Endothelial cell of umbilical vein (primary cell): ENCODE data around the gene NCS1. TPM values are rescaled to one million over a fixed set of nuclear protein-coding genes. Genes with fewer than 3 reads are reported as not detected.

Experiments
- BruUV-seq: library from RNA; stranded (reverse); fragments of 400-500 nt; replicated peaks from 2 replicates; lab custom pipeline; 2021; lab: Mats Ljungman, UMichigan
- CTCF ChIA-PET: fragments of 300-600, 350-600 bp; sonication (Branson Sonifier 250); formaldehyde crosslinking; loops from one replicate; lab custom pipeline; 2021; ENCODE audit warnings: antibody characterized with exemption, inconsistent platforms; lab: Charles Lee
- POLR2A ChIA-PET: fragments of 300-600, 350-600 bp; sonication (Branson Sonifier 250); formaldehyde crosslinking; loops from one replicate; lab custom pipeline; 2021; ENCODE audit warnings: antibody characterized with exemption, inconsistent platforms; lab: Charles Lee
- DNase-seq: peaks from one replicate; pipeline ENCODE4 v3.0.0-alpha.2; 2011; ENCODE audit warnings: low read depth, low spot score
- FAIRE-seq: peaks from 2 replicates; lab custom pipeline; 2011; peaks lifted over from hg19 to GRCh38; lab: Jason Lieb, UNC
- H2AFZ ChIP-seq: 2 replicates; pipeline ENCODE4 v1.6.0; 2012; ENCODE audit warnings: low read depth, low read length, control low read depth, inconsistent platforms
- H3K27ac ChIP-seq: 2 replicates; pipeline ENCODE4 v1.5.1; 2011; ENCODE audit warnings: low read depth, mild to moderate bottlenecking, control low read depth, low read length, moderate library complexity; ENCODE audit not compliant: insufficient read depth
- H3K27me3 ChIP-seq, 2 experiments: 2 replicates each; pipeline versions ENCODE4 v1.6.0 to v1.6.1; 2011; ENCODE audit warnings: low read length in 2 of 2, mixed read lengths in 1 of 2; ENCODE audit not compliant: control insufficient read depth in 2 of 2, insufficient read depth in 2 of 2
- H3K36me3 ChIP-seq, 2 experiments: 2 replicates in 1 of 2; 3 replicates in 1 of 2; pipeline ENCODE4 v1.5.1; 2011; ENCODE audit warnings: low read length in 2 of 2, mild to moderate bottlenecking in 1 of 2, moderate library complexity in 1 of 2; ENCODE audit not compliant: control insufficient read depth in 2 of 2, insufficient read depth in 2 of 2; ENCODE audit errors: extremely low read depth in 1 of 2
- H3K4me1 ChIP-seq: 3 replicates; pipeline ENCODE4 v1.5.1; 2011; ENCODE audit warnings: mild to moderate bottlenecking, low read length; ENCODE audit not compliant: control insufficient read depth, insufficient read depth; ENCODE audit errors: extremely low read depth
- H3K4me2 ChIP-seq: 2 replicates; pipeline ENCODE4 v1.6.1; 2011; ENCODE audit warnings: low read length, control low read depth, mixed read lengths; ENCODE audit not compliant: insufficient read depth
- H3K4me3 ChIP-seq, 3 experiments: fragments of 200-600 bp in 1 of 3; sonication (generic), shearing (Covaris generic) in 1 of 3; replicated peaks in 1 of 3; 2 replicates each; pipeline ENCODE4 v1.5.1; 2011 to 2016; ENCODE audit warnings: control low read depth in 3 of 3, low read length in 3 of 3, mild to moderate bottlenecking in 2 of 3, inconsistent platforms in 1 of 3, low read depth in 1 of 3, moderate library complexity in 1 of 3; ENCODE audit not compliant: insufficient read depth in 1 of 3
- H3K79me2 ChIP-seq: 2 replicates; pipeline ENCODE4 v1.6.0; 2012; ENCODE audit warnings: low read length, inconsistent platforms; ENCODE audit not compliant: control insufficient read depth, insufficient read depth
- H3K9ac ChIP-seq: replicated peaks from 2 replicates; pipeline ENCODE3; 2011; ENCODE audit warnings: low read length, control low read depth; ENCODE audit not compliant: insufficient read depth; ENCODE audit errors: extremely low read depth
- H3K9me1 ChIP-seq: replicated peaks from 3 replicates; pipeline ENCODE4 v1.6.0; 2011; ENCODE audit warnings: mild to moderate bottlenecking, low read length; ENCODE audit not compliant: control insufficient read depth, insufficient read depth; ENCODE audit errors: extremely low read depth
- H3K9me3 ChIP-seq: replicated peaks from 2 replicates; pipeline ENCODE4 v1.5.1; 2012; ENCODE audit warnings: low read length, inconsistent platforms; ENCODE audit not compliant: control insufficient read depth, insufficient read depth
- H4K20me1 ChIP-seq: replicated peaks from 2 replicates; pipeline ENCODE3; 2011; ENCODE audit warnings: mild to moderate bottlenecking, low read length; ENCODE audit not compliant: control insufficient read depth, insufficient read depth; ENCODE audit errors: extremely low read depth
- GATA2 ChIP-seq: IDR thresholded peaks from 2 replicates; pipeline ENCODE4 v1.7.0; 2011; ENCODE audit warnings: low read depth, mild to moderate bottlenecking, moderate library complexity, mixed read lengths, low read length; ENCODE audit not compliant: insufficient read length, insufficient read depth
- JUN ChIP-seq: IDR thresholded peaks from 2 replicates; pipeline ENCODE4 v1.6.1; 2011; ENCODE audit warnings: borderline replicate concordance, low read depth; ENCODE audit not compliant: insufficient read length, insufficient read depth
- MAX ChIP-seq: IDR thresholded peaks from 2 replicates; pipeline ENCODE4 v1.6.1; 2011; ENCODE audit not compliant: insufficient read depth, insufficient read length
- MYC ChIP-seq: IDR thresholded peaks from one replicate; pipeline ENCODE4 v1.6.1; 2011; ENCODE audit warnings: mild to moderate bottlenecking, low read depth, low read length
- POLR2A ChIP-seq: IDR thresholded peaks from 2 replicates; pipeline ENCODE4 v1.6.1; 2012; ENCODE audit warnings: low read depth, mild to moderate bottlenecking, control low read depth, low read length
- POLR2AphosphoS5 ChIP-seq: IDR thresholded peaks from 2 replicates; pipeline ENCODE4 v1.6.1; 2012; ENCODE audit warnings: low read depth, mild to moderate bottlenecking, control low read depth, low read length, moderate library complexity; ENCODE audit not compliant: insufficient read depth
- dilution Hi-C: fragments of 300-500 bp; cut with MboI; formaldehyde crosslinking; loops from one replicate; pipeline ENCODE4 v1.15.0; 2019; ENCODE audit warnings: low sequenced_read_pairs; ENCODE audit not compliant: extremely low pct_ligation_motif_present
- intact Hi-C: fragments of 100-400 bp; cut with micrococcal nuclease; formaldehyde crosslinking; loops from one replicate; pipeline ENCODE4 v1.10.0; 2022
- polyA plus RNA-seq, 4 experiments: library from polyadenylated mRNA; depleted of rRNA in 3 of 4; stranded (reverse) in 3 of 4; unstranded in 1 of 4; fragments of >200 nt; gene quantifications; 2 replicates each; pipeline versions ENCODE4 v1.2.1 to v1.2.3, GENCODE V29; 2011 to 2012; ENCODE audit warnings: missing spikeins in 1 of 4
- total RNA-seq: library from RNA; stranded (reverse); gene quantifications from 2 replicates; pipeline ENCODE4 v1.2.3, GENCODE V29; 2021
- TF ChIP-seq, protein P1 (sequence below), 2 donors: IDR thresholded peaks; 1 replicate in 1 of 2; 2 replicates in 1 of 2; pipeline ENCODE4 v1.5.1; 2011; ENCODE audit warnings: low read length in 2 of 2, mild to moderate bottlenecking in 2 of 2, moderate library complexity in 2 of 2, control low read depth in 1 of 2, inconsistent platforms in 1 of 2, low read depth in 1 of 2; ENCODE audit not compliant: insufficient read depth in 1 of 2; ENCODE audit errors: extremely low read depth in 1 of 2

NCS1 gene
- total and polyA plus RNA-seq, 2 donors (not counting 3 experiments of a cell fraction or from before 2014, with no cell fraction given), result 53.6 to 77.4 TPM

DNA sequence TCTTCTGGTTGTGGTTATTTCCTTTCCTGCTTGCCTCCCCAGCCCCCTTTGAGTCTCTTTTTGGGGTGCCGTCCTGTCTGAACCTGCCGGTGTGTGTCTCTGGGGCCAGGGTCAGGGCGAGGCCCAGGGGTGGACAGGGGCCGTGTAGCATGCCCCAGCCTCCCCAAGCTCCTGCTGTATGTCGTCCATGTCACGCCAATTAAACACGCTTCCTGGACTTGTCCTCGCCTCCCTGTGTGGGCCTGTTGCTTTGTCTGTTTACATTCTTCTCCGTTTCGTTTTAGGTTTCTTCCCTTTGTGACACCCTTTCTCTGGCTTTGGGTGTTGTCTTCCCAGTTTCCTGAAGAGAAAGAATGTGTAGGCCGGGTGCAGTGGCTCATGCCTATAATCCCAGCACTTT lies 64.9 kb downstream of the NCS1 start:
- FAIRE-seq (no peak), DNase-seq (no peak)
- Histone ChIP-seq H3K9me3 (no peaks in the 10 kb centered on the region), H2AFZ (no peak overlapping the region), H3K79me2 (no peaks in the 10 kb centered on the region), H3K36me3 (peaks cover 7 to 13% of the 10 kb centered on the region in 2 experiments), H3K4me1 (peaks cover 8% of the 10 kb centered on the region), H3K4me3 (no peak overlapping the region), H4K20me1 (no peaks in the 10 kb centered on the region), H3K4me2 (no peak overlapping the region), H3K9me1 (no peaks in the 10 kb centered on the region), H3K27me3 (no peaks in the 10 kb centered on the region), H3K27ac (no peak overlapping the region), H3K9ac (no peak overlapping the region)
- CTCF ChIA-PET, result interaction anchor here (1.3 to 3.2 kb wide), 6 partner anchors 10 to 130 kb away, joined by 5 to 54 read pairs (median 8); no protein-coding TSS in a partner anchor
- TF ChIP-seq MYC (no peak), JUN (no peak), POLR2A (no peak), MAX (no peak), GATA2 (no peak), POLR2AphosphoS5 (no peak)
- TF ChIP-seq, protein P1, sequence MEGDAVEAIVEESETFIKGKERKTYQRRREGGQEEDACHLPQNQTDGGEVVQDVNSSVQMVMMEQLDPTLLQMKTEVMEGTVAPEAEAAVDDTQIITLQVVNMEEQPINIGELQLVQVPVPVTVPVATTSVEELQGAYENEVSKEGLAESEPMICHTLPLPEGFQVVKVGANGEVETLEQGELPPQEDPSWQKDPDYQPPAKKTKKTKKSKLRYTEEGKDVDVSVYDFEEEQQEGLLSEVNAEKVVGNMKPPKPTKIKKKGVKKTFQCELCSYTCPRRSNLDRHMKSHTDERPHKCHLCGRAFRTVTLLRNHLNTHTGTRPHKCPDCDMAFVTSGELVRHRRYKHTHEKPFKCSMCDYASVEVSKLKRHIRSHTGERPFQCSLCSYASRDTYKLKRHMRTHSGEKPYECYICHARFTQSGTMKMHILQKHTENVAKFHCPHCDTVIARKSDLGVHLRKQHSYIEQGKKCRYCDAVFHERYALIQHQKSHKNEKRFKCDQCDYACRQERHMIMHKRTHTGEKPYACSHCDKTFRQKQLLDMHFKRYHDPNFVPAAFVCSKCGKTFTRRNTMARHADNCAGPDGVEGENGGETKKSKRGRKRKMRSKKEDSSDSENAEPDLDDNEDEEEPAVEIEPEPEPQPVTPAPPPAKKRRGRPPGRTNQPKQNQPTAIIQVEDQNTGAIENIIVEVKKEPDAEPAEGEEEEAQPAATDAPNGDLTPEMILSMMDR (IDR thresholded peaks at IDR 0.05; ENCODE audit: extremely low read depth in 1 of 2, insufficient read depth in 1 of 2, low read depth in 1 of 2, low read length in 2 of 2), result no peak
- POLR2A ChIA-PET, result no interaction called here
- dilution Hi-C loops, result no loop called here
- intact Hi-C loops, result loop anchor here (10.0 kb wide), 1 partner anchor 352 kb away; no protein-coding TSS in a partner anchor
- BruUV-seq, result no TSS peak
